Measurements from ENCODE around the gene GPC3.

DNA sequence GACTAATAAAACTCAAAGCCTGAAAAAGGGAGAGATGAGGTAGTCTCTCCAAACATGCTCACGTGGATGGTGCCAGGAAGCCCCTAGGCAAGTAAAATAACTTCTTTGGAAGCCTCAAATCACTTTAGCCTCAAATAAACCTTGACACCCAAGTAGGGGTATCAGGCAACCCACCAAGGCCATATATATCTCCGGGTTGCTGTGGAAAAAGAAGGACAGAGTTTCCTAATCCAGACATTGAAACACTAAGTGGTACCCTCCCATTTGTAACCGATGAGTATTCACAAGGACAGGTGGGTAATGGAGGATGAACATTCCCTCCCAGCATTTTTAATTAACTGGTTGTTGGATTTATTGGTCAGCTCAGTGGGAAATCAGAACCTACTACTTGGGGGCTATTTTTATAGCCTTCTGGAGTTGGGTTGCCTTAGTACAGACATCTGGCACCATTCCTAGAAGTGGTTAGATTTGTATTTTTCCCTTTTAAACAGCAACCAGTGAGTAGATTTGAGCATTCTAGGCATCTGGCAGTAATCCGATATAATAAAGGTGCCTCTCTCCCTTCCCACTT lies 87.7 kb downstream of the GPC3 start:
- TF ChIP-seq TAF1 (IDR thresholded peaks at IDR 0.05; ENCODE audit: borderline replicate concordance, low read depth, low read length) (no peak), POLR2A (IDR thresholded peaks at IDR 0.05; ENCODE audit: low read depth, low read length) (no peak)
